Measurements from ENCODE around the gene HOATZ.

- no peak for TF ChIP-seq CTCF (conservative IDR thresholded peaks at IDR 0.05 in 1 of 2, IDR thresholded peaks at IDR 0.05 in 1 of 2; ENCODE audit: low read depth in 1 of 2, low read length in 2 of 2)
- TF ChIP-seq EZH2 (IDR thresholded peaks at IDR 0.05; ENCODE audit: low read length, missing control alignments), result no peak
Measured at GRCh38 chr11:111555255-111555654, 40.7 kb downstream of the HOATZ start.

All from fibroblast of lung (primary cell).